ENCODE data around the gene SLC37A4.
A peak's percentile ranks its signal among the peaks of the same experiment; 100 is the strongest.
"Not testable (repeated sequence)": the region's sequence is repeated elsewhere in the genome, so short reads cannot be mapped to it uniquely, and the experiment has no call there.

Gene SLC37A4

DNA sequence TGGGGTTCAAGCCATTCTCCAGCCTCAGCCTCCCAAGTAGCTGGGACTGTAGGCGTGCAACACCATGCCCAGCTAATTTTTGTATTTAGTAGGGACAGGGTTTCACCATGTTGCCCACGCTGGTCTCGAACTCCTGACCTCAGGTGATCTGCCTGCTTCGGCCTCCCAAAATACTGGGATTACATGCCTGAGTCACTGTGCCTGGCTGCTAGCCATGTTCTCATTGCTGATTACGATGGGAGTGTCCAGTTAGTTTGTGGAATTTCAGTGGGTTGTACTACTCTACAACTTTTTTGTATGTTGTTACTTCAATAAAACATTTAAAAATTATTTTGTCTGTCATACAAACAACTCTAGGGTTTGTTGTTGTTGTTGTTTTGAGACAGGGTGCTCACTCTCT is 32.1 kb upstream of the SLC37A4 start:
- no peak for DNase-seq (ENCODE audit: low spot score)
- ChIA-PET POLR2A (ENCODE audit: low non-redundant PET) (no interaction called here), CTCF (no interaction called here)
- peak overlapping the region; percentile 57 for H3K27ac ChIP-seq
- TF ChIP-seq, protein P1, sequence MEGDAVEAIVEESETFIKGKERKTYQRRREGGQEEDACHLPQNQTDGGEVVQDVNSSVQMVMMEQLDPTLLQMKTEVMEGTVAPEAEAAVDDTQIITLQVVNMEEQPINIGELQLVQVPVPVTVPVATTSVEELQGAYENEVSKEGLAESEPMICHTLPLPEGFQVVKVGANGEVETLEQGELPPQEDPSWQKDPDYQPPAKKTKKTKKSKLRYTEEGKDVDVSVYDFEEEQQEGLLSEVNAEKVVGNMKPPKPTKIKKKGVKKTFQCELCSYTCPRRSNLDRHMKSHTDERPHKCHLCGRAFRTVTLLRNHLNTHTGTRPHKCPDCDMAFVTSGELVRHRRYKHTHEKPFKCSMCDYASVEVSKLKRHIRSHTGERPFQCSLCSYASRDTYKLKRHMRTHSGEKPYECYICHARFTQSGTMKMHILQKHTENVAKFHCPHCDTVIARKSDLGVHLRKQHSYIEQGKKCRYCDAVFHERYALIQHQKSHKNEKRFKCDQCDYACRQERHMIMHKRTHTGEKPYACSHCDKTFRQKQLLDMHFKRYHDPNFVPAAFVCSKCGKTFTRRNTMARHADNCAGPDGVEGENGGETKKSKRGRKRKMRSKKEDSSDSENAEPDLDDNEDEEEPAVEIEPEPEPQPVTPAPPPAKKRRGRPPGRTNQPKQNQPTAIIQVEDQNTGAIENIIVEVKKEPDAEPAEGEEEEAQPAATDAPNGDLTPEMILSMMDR (conservative IDR thresholded peaks at IDR 0.05; ENCODE audit: low read depth): no peak

- CTCF ChIA-PET: interaction anchor here (0.6 kb wide), 2 partner anchors 14 to 39 kb away, joined by 3 to 7 read pairs; no protein-coding TSS in a partner anchor
Measured at GRCh38 chr11:119061256-119061655, 30.6 kb upstream of the SLC37A4 start.

DNA sequence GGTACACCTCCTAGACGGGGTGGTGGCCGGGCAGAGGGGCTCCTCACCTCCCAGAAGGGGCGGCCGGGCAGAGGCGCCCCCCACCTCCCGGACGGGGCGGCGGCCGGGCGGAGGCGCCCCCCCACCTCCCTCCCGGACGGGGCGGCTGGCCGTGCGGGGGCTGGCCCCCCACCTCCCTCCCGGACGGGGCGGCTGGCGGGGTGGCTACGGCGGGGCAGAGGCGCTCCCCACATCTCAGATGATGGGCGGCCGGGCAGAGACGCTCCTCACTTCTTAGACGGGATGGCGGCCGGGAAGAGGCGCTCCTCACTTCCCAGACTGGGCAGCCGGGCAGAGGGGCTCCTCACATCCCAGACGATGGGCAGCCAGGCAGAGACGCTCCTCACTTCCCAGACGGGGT is 28.5 kb upstream of the SLC37A4 start:
- CTCF ChIA-PET; H3K27ac ChIP-seq; DNase-seq (ENCODE audit: low spot score); POLR2A ChIA-PET (ENCODE audit: low non-redundant PET): not testable (repeated sequence)

More at GRCh38 chr11:119061256-119061655, 30.6 kb upstream of the SLC37A4 start:
- TF ChIP-seq, protein P1 (conservative IDR thresholded peaks at IDR 0.05; ENCODE audit: low read depth): no peak
- POLR2A ChIA-PET (ENCODE audit: low non-redundant PET): no interaction called here
- no peak for DNase-seq (ENCODE audit: low spot score)
- no peak overlapping the region for H3K27ac ChIP-seq

DNA sequence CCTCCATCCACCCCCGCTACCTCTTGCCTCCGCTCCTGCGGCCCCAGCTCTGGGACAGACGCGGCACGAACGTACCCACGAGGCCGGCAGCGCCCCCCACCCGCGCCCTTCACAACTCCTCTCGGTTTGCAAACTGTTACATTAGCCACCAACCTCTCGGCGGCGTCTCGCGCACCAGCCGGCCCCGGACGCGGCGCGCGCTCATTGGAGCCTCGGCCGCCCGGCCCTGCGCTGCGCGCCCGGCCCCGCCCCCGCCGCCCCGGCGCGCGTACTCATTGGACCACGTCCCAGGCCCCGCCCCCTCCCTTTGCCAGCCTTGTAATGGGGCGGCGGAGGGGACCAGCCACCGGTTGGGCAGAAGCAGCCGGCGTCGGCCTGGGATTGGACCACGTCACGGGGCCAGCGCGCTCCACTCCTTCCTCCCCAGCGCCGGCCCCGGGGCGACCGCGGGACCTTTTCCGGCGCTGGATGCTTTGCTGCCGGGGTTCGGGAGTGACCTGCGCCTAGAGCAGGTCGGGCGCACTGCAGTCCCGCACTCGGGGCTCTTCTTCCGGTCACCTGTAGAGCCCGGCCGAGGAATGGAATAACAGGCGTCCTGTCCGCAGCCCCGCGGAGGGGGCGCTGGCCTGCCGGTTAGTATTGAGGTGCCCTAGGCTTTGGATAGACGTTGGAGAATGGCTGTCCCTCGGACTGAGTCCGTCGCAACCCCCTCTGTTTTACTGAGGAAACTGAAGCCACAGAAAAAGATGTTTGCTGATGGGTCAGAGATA is 26.5 kb upstream of the SLC37A4 start, which contains the start of gene HYOU1:
Gene HYOU1, minus strand, starts transcription at position 206 of the 770 bp plus-strand sequence. CDS start 1,045 bp downstream, outside the sequence.
- TF ChIP-seq, protein P1 (conservative IDR thresholded peaks at IDR 0.05; ENCODE audit: low read depth): no peak
- ChIA-PET POLR2A (ENCODE audit: low non-redundant PET) (interaction anchor here (0.8 to 1.5 kb wide), 2 partner anchors 10 to 26 kb away, joined by 3 to 8 read pairs; no protein-coding TSS in a partner anchor), CTCF (interaction anchor here (1.0 to 1.2 kb wide), 2 partner anchors 10 kb away, joined by 3 to 5 read pairs; partner anchors contain the start of gene VPS11)
- peak within 1 kb of the TSS; percentile 85 for H3K27ac ChIP-seq
- DNase-seq (ENCODE audit: low spot score): peak; percentile 98

GRCh38 chr11:119056421-119056999 is 25.8 kb upstream of the SLC37A4 start:
- ChIA-PET CTCF (interaction anchor here (1.0 to 1.2 kb wide), 2 partner anchors 9 to 11 kb away, joined by 3 to 5 read pairs; partner anchors contain the start of gene VPS11), POLR2A (ENCODE audit: low non-redundant PET) (interaction anchor here (0.8 to 1.5 kb wide), 3 partner anchors 9 to 27 kb away, joined by 3 to 8 read pairs (median 3); partner anchors contain the start of gene VPS11)
- DNase-seq (ENCODE audit: low spot score): peak; percentile 62
- peak overlapping the region; percentile 85 for H3K27ac ChIP-seq
- TF ChIP-seq, protein P1 (conservative IDR thresholded peaks at IDR 0.05; ENCODE audit: low read depth): no peak

DNA sequence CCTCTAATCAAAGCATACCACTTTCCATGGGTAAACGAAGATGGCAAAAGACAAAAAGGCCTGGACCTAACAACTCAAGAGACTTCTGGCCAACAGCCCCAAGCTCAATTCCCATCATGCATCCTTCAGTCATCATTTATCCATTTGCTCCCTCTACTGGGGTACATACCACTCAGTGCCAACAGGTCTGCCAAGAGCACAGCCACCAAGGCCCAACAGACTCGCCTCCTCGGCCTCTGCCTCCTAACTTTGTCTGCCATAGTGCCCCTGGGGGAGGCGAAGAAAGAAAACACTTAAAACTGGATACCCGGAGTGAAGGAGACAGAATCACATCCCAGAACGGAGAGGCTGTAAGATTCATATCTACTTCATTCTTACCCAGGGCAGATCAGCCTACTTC is 25.2 kb upstream of the SLC37A4 start:
- peak overlapping the region; percentile 85 for H3K27ac ChIP-seq
- ChIA-PET POLR2A (ENCODE audit: low non-redundant PET) (interaction anchor here (0.8 to 1.5 kb wide), 3 partner anchors 8 to 27 kb away, joined by 3 to 8 read pairs (median 3); partner anchors contain the start of gene VPS11), CTCF (interaction anchor here (1.0 to 1.2 kb wide), 2 partner anchors 8 to 11 kb away, joined by 3 to 5 read pairs; partner anchors contain the start of gene VPS11)
- DNase-seq (ENCODE audit: low spot score): peak; percentile 22
- TF ChIP-seq, protein P1 (conservative IDR thresholded peaks at IDR 0.05; ENCODE audit: low read depth): no peak

All from RWPE1 (cell line).